HepG2 (cell line): ENCODE measurements around the gene PTGR2. TPM values are rescaled to one million over a fixed set of nuclear protein-coding genes. Genes with fewer than 3 reads are reported as not detected.

Source experiments
- AGO2 ChIP-seq: fragments of 200-400 bp; formaldehyde crosslinking; optimal IDR thresholded peaks from 2 replicates; pipeline ENCODE3; 2017; ENCODE audit warnings: mild to moderate bottlenecking, low read depth, low read length, moderate library complexity
- ARID2 ChIP-seq: sonication (generic); formaldehyde crosslinking; IDR thresholded peaks from 2 replicates; pipeline ENCODE4 v1.8.1; 2022; ENCODE audit warnings: mild to moderate bottlenecking, missing genetic modification reagents, borderline replicate concordance
- CENPX ChIP-seq: sonication (generic); formaldehyde crosslinking; IDR thresholded peaks from 2 replicates; pipeline ENCODE4 v1.9.0; 2021; ENCODE audit warnings: mild to moderate bottlenecking, missing genetic modification reagents, moderate library complexity
- ELK4 ChIP-seq: sonication (generic); formaldehyde crosslinking; IDR thresholded peaks from 2 replicates; pipeline ENCODE4 v1.9.0; 2021; ENCODE audit warnings: missing genetic modification reagents, borderline replicate concordance
- LBX2 ChIP-seq: sonication (generic); formaldehyde crosslinking; IDR thresholded peaks from 2 replicates; pipeline ENCODE4 v1.5.0; 2020; ENCODE audit warnings: missing genetic modification reagents, mild to moderate bottlenecking, borderline replicate concordance
- MED13 ChIP-seq: sonication (generic); formaldehyde crosslinking; IDR thresholded peaks from 2 replicates; pipeline ENCODE4 v1.5.0; 2020; ENCODE audit warnings: missing genetic modification reagents
- NFE2 ChIP-seq: sonication (generic); formaldehyde crosslinking; IDR thresholded peaks from 2 replicates; pipeline ENCODE4 v1.4.0; 2020; ENCODE audit warnings: missing genetic modification reagents
- NONO ChIP-seq, 2 experiments: fragments of 450-650 bp in 1 of 2; sonication (generic) in 1 of 2; formaldehyde crosslinking in 1 of 2; IDR thresholded peaks in 1 of 2; conservative IDR thresholded peaks in 1 of 2; 2 replicates each; pipeline versions ENCODE4 v1.6.1 to v1.8.0; 2017 to 2022; ENCODE audit warnings: mild to moderate bottlenecking in 1 of 2, missing genetic modification reagents in 1 of 2, moderate library complexity in 1 of 2
- NR2F2 ChIP-seq: IDR thresholded peaks from 2 replicates; pipeline ENCODE4 v1.6.1; 2012; ENCODE audit warnings: low read depth, inconsistent platforms, borderline replicate concordance
- RARG ChIP-seq: sonication (generic); formaldehyde crosslinking; IDR thresholded peaks from 2 replicates; pipeline ENCODE4 v1.4.0; 2020; ENCODE audit warnings: low read depth, mild to moderate bottlenecking, missing genetic modification reagents
- RCOR2 ChIP-seq: IDR thresholded peaks from 2 replicates; pipeline ENCODE4 v1.6.1; 2016; ENCODE audit warnings: missing biosample characterization, missing genetic modification reagents
- SMAD9 ChIP-seq: sonication (generic); formaldehyde crosslinking; IDR thresholded peaks from 2 replicates; pipeline ENCODE4 v1.5.1; 2020; ENCODE audit warnings: mild to moderate bottlenecking, missing genetic modification reagents
- TRIM22 ChIP-seq: fragments of 450-650 bp; IDR thresholded peaks from 2 replicates; pipeline ENCODE4 v1.6.1; 2017
- ZBTB37 ChIP-seq: sonication (generic); formaldehyde crosslinking; IDR thresholded peaks from 2 replicates; pipeline ENCODE4 v1.4.0; 2020; ENCODE audit warnings: mild to moderate bottlenecking, missing genetic modification reagents
- ZFP82 ChIP-seq: sonication (generic); formaldehyde crosslinking; IDR thresholded peaks from 2 replicates; pipeline ENCODE4 v1.5.1; 2020; ENCODE audit warnings: mild to moderate bottlenecking, missing genetic modification reagents, borderline replicate concordance
- ZFYVE20 ChIP-seq: sonication (generic); formaldehyde crosslinking; IDR thresholded peaks from 2 replicates; pipeline ENCODE4 v1.8.0; 2023; ENCODE audit warnings: low read depth, mild to moderate bottlenecking, moderate library complexity, missing genetic modification reagents, borderline replicate concordance
- ZNF414 ChIP-seq: sonication (generic); formaldehyde crosslinking; IDR thresholded peaks from 2 replicates; pipeline ENCODE4 v1.5.0; 2020; ENCODE audit warnings: missing genetic modification reagents
- ZNF615 ChIP-seq: sonication (generic); formaldehyde crosslinking; IDR thresholded peaks from 2 replicates; pipeline ENCODE4 v1.5.0; 2020; ENCODE audit warnings: mild to moderate bottlenecking, missing genetic modification reagents, borderline replicate concordance
- ZNF792 ChIP-seq: IDR thresholded peaks from 2 replicates; pipeline ENCODE4 v1.6.1; 2016
- ZSCAN9 ChIP-seq: IDR thresholded peaks from 2 replicates; pipeline ENCODE4 v1.6.1; 2016; ENCODE audit warnings: borderline replicate concordance
- polyA plus RNA-seq, 8 experiments: library from polyadenylated mRNA; depleted of rRNA in 3 of 8; stranded (reverse) in 7 of 8; unstranded in 1 of 8; fragments of >200 nt; fragmentation: Illumina TruSeq in 4 of 8; extraction: Trizol in 4 of 8; gene quantifications; 2 replicates each; pipeline versions ENCODE4 v1.2.1 to v1.2.3, GENCODE V29; 2011 to 2016; ENCODE audit warnings: low read depth in 4 of 8, missing spikeins in 1 of 8, mixed read lengths in 1 of 8; ENCODE audit not compliant: insufficient read depth in 1 of 8
- total RNA-seq, 5 experiments: library from RNA; depleted of rRNA; stranded (reverse); fragments of >200 nt; fragmentation: Illumina TruSeq; extraction: Trizol; gene quantifications; 2 replicates each; pipeline ENCODE4 v1.2.3, GENCODE V29; 2016; ENCODE audit warnings: low read depth in 1 of 5
- TF ChIP-seq, protein P1 (sequence below): sonication (generic); formaldehyde crosslinking; IDR thresholded peaks from 2 replicates; pipeline ENCODE4 v1.5.0; 2020; ENCODE audit warnings: mild to moderate bottlenecking, missing genetic modification reagents

Gene PTGR2
- total and polyA plus RNA-seq, 2 of the 13 experiments (the other 11 are each of a cell fraction or from before 2014, with no cell fraction given) = 3.0 to 4.3 TPM

DNA sequence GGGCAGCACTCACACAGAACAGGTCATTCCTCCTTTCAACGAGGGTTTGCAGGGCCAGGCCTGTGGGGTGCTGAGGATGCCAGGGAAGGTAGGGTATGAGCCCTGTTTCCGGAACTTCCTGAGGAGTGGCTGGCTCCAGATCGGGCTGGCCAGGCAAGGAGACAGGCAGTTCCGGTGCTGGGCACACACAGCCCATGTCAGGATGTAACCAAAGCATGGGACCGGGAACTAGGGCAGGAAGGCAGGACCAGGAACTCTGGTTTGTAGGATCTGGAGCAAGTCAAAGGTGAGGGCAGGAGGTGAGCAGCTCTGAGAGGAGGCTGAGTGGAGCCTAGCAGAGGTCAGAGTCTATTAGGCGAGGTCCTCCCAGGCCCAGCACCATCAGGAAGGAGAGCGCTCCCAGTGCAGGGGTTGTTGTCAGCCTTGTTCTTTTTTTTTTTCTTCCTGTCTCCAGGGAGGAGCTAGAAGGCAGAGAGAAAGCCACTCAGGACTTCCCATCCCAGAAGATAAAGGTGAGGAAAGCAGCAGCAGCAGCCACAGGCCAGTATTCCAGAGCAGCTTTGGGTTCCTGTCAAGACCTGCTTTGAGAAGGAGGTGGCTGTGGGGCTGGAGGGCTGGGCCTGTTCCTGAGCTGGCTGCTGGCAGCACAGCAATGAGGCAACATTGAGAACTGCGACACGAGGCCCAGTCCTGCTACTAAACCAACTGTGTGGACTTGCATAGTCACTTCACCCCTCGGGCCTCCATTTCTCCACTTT is 49.0 kb upstream of the PTGR2 start (continued):
- TF ChIP-seq ZNF414 (no peak), CENPX (no peak), ZBTB37 (CRISPR knock-in tag) (no peak), NR2F2 (no peak), ZFYVE20 (CRISPR knock-in tag) (no peak), ZNF615 (CRISPR knock-in tag) (no peak), SMAD9 (CRISPR knock-in tag) (no peak), RARG (CRISPR knock-in tag) (no peak), NFE2 (no peak), ELK4 (no peak), ZFP82 (no peak), NONO (IDR thresholded peaks at IDR 0.05) (no peak), NONO (CRISPR knock-in tag; conservative IDR thresholded peaks at IDR 0.05) (no peak), AGO2 (no peak), MED13 (CRISPR knock-in tag) (no peak), TRIM22 (no peak), ZNF792 (CRISPR knock-in tag) (no peak), RCOR2 (CRISPR knock-in tag) (no peak), ARID2 (no peak), LBX2 (no peak), ZSCAN9 (no peak)
- TF ChIP-seq, protein P1, sequence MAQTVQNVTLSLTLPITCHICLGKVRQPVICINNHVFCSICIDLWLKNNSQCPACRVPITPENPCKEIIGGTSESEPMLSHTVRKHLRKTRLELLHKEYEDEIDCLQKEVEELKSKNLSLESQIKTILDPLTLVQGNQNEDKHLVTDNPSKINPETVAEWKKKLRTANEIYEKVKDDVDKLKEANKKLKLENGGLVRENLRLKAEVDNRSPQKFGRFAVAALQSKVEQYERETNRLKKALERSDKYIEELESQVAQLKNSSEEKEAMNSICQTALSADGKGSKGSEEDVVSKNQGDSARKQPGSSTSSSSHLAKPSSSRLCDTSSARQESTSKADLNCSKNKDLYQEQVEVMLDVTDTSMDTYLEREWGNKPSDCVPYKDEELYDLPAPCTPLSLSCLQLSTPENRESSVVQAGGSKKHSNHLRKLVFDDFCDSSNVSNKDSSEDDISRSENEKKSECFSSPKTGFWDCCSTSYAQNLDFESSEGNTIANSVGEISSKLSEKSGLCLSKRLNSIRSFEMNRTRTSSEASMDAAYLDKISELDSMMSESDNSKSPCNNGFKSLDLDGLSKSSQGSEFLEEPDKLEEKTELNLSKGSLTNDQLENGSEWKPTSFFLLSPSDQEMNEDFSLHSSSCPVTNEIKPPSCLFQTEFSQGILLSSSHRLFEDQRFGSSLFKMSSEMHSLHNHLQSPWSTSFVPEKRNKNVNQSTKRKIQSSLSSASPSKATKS (CRISPR knock-in tag) = no peak
